Amygdala (tissue), 56 donors: ENCODE results near the gene COL26A1.

Experiments used
- DNase-seq, 56 donors: peaks; one replicate each; lab custom pipeline; 2025; lab: John Stamatoyannopoulos, UW

Gene COL26A1

GRCh38 chr7:101605611-101606497 is 243.2 kb downstream of the COL26A1 start:
- no peak for DNase-seq

GRCh38 chr7:101606498-101606923 is 243.8 kb downstream of the COL26A1 start:
- no peak for DNase-seq
